Upper lobe of left lung (tissue), 6 donors: Measurements from ENCODE around the gene DALRD3. TPM values are rescaled to one million over a fixed set of nuclear protein-coding genes. Genes with fewer than 3 reads are reported as not detected.
A peak's percentile ranks its signal among the peaks of the same experiment; 100 is the strongest.

Experiments
- ATAC-seq, 2 donors: fragments of 200-7000 bp; cut with Tn5 transposase; one replicate each; pipeline ENCODE4 v1.9.1; 2022; ENCODE audit warnings: mild to moderate bottlenecking in 2 of 2, moderate library complexity in 2 of 2; ENCODE audit not compliant: low FRiP score in 2 of 2
- DNase-seq, 2 donors: peaks; one replicate each; pipeline ENCODE4 v3.0.0-alpha.2; 2019 to 2020
- H3K27ac ChIP-seq, 4 donors: fragments of 200-600 bp; sonication (generic); one replicate each; pipeline ENCODE4 v1.5.1; 2016 to 2019
- H3K27me3 ChIP-seq, 4 donors: fragments of 200-600 bp; sonication (generic); one replicate each; pipeline ENCODE4 v1.5.1; 2017 to 2019
- H3K36me3 ChIP-seq, 4 donors: fragments of 200-600 bp; sonication (generic); one replicate each; pipeline ENCODE4 v1.5.1; 2016 to 2019
- H3K4me1 ChIP-seq, 4 donors: fragments of 200-600 bp; sonication (generic); one replicate each; pipeline ENCODE4 v1.5.1; 2018 to 2019
- H3K4me3 ChIP-seq, 4 donors: fragments of 200-600 bp; sonication (generic); one replicate each; pipeline ENCODE4 v1.5.1; 2017 to 2019; ENCODE audit warnings: mild to moderate bottlenecking in 2 of 4, moderate library complexity in 1 of 4
- H3K9me3 ChIP-seq, 4 donors: fragments of 200-600 bp; sonication (generic); one replicate each; pipeline ENCODE4 v1.5.1; 2018 to 2019
- CTCF ChIP-seq, 6 experiments: fragments of 450-650 bp in 4 of 6; fragments of 200-600 bp in 2 of 6; sonication (generic) in 2 of 6; IDR thresholded peaks; one replicate each; pipeline ENCODE4 v1.5.1; 2016 to 2019; ENCODE audit warnings: antibody characterized with exemption in 6 of 6
- EP300 ChIP-seq, 4 donors: sonication (generic); formaldehyde crosslinking; IDR thresholded peaks; one replicate each; pipeline ENCODE4 v1.5.1; 2017; ENCODE audit warnings: antibody characterized with exemption in 4 of 4, control low read depth in 2 of 4
- POLR2A ChIP-seq, 4 donors: fragments of 450-650 bp; IDR thresholded peaks; one replicate each; pipeline ENCODE4 v1.5.1; 2016 to 2017; ENCODE audit warnings: antibody characterized with exemption in 4 of 4, mild to moderate bottlenecking in 2 of 4
- POLR2AphosphoS5 ChIP-seq, 2 donors: sonication (generic); formaldehyde crosslinking; IDR thresholded peaks; one replicate each; pipeline ENCODE4 v1.5.1; 2017; ENCODE audit warnings: antibody characterized with exemption in 2 of 2
- WGBS, 2 donors: methylation state at CpG; one replicate each; pipeline ENCODE4 v1.1.5; 2017 to 2018; 5-methylcytosine and 5-hydroxymethylcytosine counted together
- total RNA-seq, 6 donors: library from RNA; depleted of rRNA in 4 of 6; stranded (reverse); fragments of >200 nt in 4 of 6; gene quantifications; one replicate each; pipeline versions ENCODE4 v1.1.0 to v1.2.1, GENCODE V29; 2016 to 2021
- donor health status: DM: no; HTN: no; CAD: no; lungs with moderate emphysema.
- donor health status: DM: no; HTN: yes; CAD: no; lungs with severe emphysema.

DALRD3 gene
- total RNA-seq, 6 donors from 2014 or later = 28.5 to 67.1 (median 35.7) TPM

GRCh38 chr3:49021813-49022687, 3.7 kb upstream of the DALRD3 start, which contains the start of gene NDUFAF3:
TSS of gene NDUFAF3 (plus strand) at chr3:49022121. CDS start at chr3:49022145, 24 bp downstream.
- 0 to 2% methylated on average over 3 to 13 of the region's 83 CpGs for WGBS, 2 donors
- peak in 1 of 4 donors; percentile 34 for TF ChIP-seq EP300 (IDR thresholded peaks at IDR 0.05)
- TF ChIP-seq POLR2A (IDR thresholded peaks at IDR 0.05) = peak in 2 of 4 donors; percentile 79 to 94
- TF ChIP-seq POLR2AphosphoS5 (IDR thresholded peaks at IDR 0.05) = peak; percentile 86 to 91
- TF ChIP-seq CTCF (IDR thresholded peaks at IDR 0.05) = peak; percentile 98 to 100 (median 100)
- ATAC-seq (peak; percentile 94 to 95), DNase-seq (peak; percentile 93 to 99)
- Histone ChIP-seq H3K9me3 (no peaks in the 10 kb centered on the region), H3K4me3 (peak within 1 kb of the TSS; percentile 71 to 92 (median 78)), H3K27me3 (no peaks in the 10 kb centered on the region), H3K4me1 (peaks cover 38 to 51% (median 42%) of the 10 kb centered on the region in 4 donors), H3K27ac (peak within 1 kb of the TSS; percentile 97 to 100 (median 99)), H3K36me3 (peaks cover 13 to 40% (median 36%) of the 10 kb centered on the region in 4 donors)

DNA sequence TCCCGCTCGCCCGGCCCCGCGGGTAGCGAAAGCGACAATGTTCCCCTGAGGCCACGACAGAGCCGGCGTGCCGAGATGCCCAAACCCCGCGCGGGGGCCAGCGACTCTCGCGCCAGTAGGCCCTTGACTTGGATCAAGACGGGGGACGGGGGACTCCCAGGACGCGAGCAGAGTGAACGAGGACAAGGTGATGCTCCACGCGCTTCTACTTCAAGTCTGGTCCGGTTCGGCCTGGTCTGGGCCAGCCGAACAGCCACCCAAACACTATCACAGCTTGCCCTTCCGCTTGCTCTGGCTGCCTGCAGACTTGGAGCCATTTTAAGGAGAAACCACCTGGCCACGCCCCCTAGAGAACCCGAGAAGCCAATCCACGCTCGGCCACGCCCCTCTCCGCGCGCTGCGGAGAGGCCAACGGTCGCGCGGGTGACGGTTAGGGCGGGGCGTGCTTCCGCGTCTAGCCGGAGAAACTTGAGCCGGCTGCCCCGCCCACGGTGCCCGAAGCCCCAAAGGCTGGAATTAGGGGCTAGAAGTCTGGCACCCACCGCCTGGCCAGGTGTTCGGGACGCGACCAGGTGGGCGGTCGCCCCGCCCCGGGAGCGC, 2.9 kb upstream of the DALRD3 start:
- peak; percentile 99 to 100 for DNase-seq
- peak; percentile 71 to 100 (median 98) for TF ChIP-seq POLR2A (IDR thresholded peaks at IDR 0.05)
- TF ChIP-seq POLR2AphosphoS5 (IDR thresholded peaks at IDR 0.05) = peak; percentile 99 to 100
- TF ChIP-seq EP300 (IDR thresholded peaks at IDR 0.05) = peak in 1 of 4 donors; percentile 72
- TF ChIP-seq CTCF (IDR thresholded peaks at IDR 0.05) = no peak
- Histone ChIP-seq H3K4me3 (peak overlapping the region; percentile 71 to 92 (median 78)), H3K27me3 (no peaks in the 10 kb centered on the region), H3K36me3 (peaks cover 13 to 37% (median 34%) of the 10 kb centered on the region in 4 donors), H3K4me1 (peaks cover 38 to 54% (median 44%) of the 10 kb centered on the region in 4 donors), H3K9me3 (no peaks in the 10 kb centered on the region), H3K27ac (peak overlapping the region; percentile 97 to 100 (median 99))
- 1% methylated on average over 40 of the region's 60 CpGs; no CpG with 5 or more reads in 1 of the 2 donors for WGBS, 2 donors
- ATAC-seq = peak; percentile 94 to 96

GRCh38 chr3:49020330-49021212, 2.2 kb upstream of the DALRD3 start:
- H3K27ac ChIP-seq = peak overlapping the region; percentile 97 to 100 (median 99)
- H3K4me3 ChIP-seq = peak overlapping the region; percentile 46 to 92 (median 78)
- H3K4me1 ChIP-seq = peaks cover 38 to 54% (median 44%) of the 10 kb centered on the region in 4 donors
- ATAC-seq (peak; percentile 1 to 25), DNase-seq (peak; percentile 74 to 93)
- no peaks in the 10 kb centered on the region for H3K27me3 ChIP-seq
- H3K9me3 ChIP-seq = no peaks in the 10 kb centered on the region
- TF ChIP-seq CTCF (IDR thresholded peaks at IDR 0.05) (no peak), POLR2AphosphoS5 (IDR thresholded peaks at IDR 0.05) (no peak), EP300 (IDR thresholded peaks at IDR 0.05) (no peak), POLR2A (IDR thresholded peaks at IDR 0.05) (no peak)
- 3% methylated on average over 11 to 30 of the region's 51 CpGs for WGBS, 2 donors
- H3K36me3 ChIP-seq = peaks cover 15 to 37% (median 31%) of the 10 kb centered on the region in 4 donors

- 36 to 41% methylated on average over 10 to 12 of the region's 12 CpGs for WGBS, 2 donors
- Histone ChIP-seq H3K27me3 (no peaks in the 10 kb centered on the region), H3K4me1 (peaks cover 38 to 54% (median 44%) of the 10 kb centered on the region in 4 donors), H3K4me3 (peak overlapping the region; percentile 46 to 92 (median 78)), H3K27ac (peak overlapping the region; percentile 97 to 100 (median 99)), H3K9me3 (no peaks in the 10 kb centered on the region), H3K36me3 (peaks cover 14 to 37% (median 32%) of the 10 kb centered on the region in 4 donors)
- TF ChIP-seq POLR2A (IDR thresholded peaks at IDR 0.05) = no peak
- no peak for TF ChIP-seq EP300 (IDR thresholded peaks at IDR 0.05)
- no peak for TF ChIP-seq CTCF (IDR thresholded peaks at IDR 0.05)
- TF ChIP-seq POLR2AphosphoS5 (IDR thresholded peaks at IDR 0.05) = no peak
- DNase-seq (no peak), ATAC-seq (no peak)
Measured at GRCh38 chr3:49019941-49020329, 1.6 kb upstream of the DALRD3 start.
